ENCODE results near the gene TMEM62. TPM values are rescaled to one million over a fixed set of nuclear protein-coding genes. Genes with fewer than 3 reads are reported as not detected.

TMEM62 gene
- total RNA-seq, 1 donor from 2014 or later = 23.6 TPM

- TF ChIP-seq, protein P1, sequence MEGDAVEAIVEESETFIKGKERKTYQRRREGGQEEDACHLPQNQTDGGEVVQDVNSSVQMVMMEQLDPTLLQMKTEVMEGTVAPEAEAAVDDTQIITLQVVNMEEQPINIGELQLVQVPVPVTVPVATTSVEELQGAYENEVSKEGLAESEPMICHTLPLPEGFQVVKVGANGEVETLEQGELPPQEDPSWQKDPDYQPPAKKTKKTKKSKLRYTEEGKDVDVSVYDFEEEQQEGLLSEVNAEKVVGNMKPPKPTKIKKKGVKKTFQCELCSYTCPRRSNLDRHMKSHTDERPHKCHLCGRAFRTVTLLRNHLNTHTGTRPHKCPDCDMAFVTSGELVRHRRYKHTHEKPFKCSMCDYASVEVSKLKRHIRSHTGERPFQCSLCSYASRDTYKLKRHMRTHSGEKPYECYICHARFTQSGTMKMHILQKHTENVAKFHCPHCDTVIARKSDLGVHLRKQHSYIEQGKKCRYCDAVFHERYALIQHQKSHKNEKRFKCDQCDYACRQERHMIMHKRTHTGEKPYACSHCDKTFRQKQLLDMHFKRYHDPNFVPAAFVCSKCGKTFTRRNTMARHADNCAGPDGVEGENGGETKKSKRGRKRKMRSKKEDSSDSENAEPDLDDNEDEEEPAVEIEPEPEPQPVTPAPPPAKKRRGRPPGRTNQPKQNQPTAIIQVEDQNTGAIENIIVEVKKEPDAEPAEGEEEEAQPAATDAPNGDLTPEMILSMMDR (IDR thresholded peaks at IDR 0.05; ENCODE audit: insufficient read depth, low read length, poor library complexity, severe bottlenecking) = no peak
- peak; percentile 69 for DNase-seq (ENCODE audit: low read depth)
- no peaks in the 10 kb centered on the region for H3K27me3 ChIP-seq (ENCODE audit: control insufficient read depth, insufficient read depth, low read length)
Observed at GRCh38 chr15:43105778-43106485, 27.5 kb upstream of the TMEM62 start, which contains the start of gene UBR1. Gene UBR1 (minus strand): TSS chr15:43106038. CDS start chr15:43106022, 16 bp downstream.

GRCh38 chr15:43106486-43106829, 26.9 kb upstream of the TMEM62 start:
- TF ChIP-seq, protein P1 (IDR thresholded peaks at IDR 0.05; ENCODE audit: insufficient read depth, low read length, poor library complexity, severe bottlenecking) = no peak
- Histone ChIP-seq H3K27me3 (ENCODE audit: control insufficient read depth, insufficient read depth, low read length) (no peaks in the 10 kb centered on the region), H3K4me3 (ENCODE audit: low read depth, low read length) (peak overlapping the region; percentile 84), H3K36me3 (ENCODE audit: control insufficient read depth, insufficient read depth, low read length) (no peaks in the 10 kb centered on the region)
- DNase-seq (ENCODE audit: low read depth) = no peak

More at GRCh38 chr15:43105778-43106485, 27.5 kb upstream of the TMEM62 start, which contains the start of gene UBR1:
- Histone ChIP-seq H3K36me3 (ENCODE audit: control insufficient read depth, insufficient read depth, low read length) (peaks cover 2% of the 10 kb centered on the region), H3K4me3 (ENCODE audit: low read depth, low read length) (peak within 1 kb of the TSS; percentile 84)

- DNase-seq (ENCODE audit: low read depth) = no peak
- Histone ChIP-seq H3K4me3 (ENCODE audit: low read depth, low read length) (no peak overlapping the region), H3K36me3 (ENCODE audit: control insufficient read depth, insufficient read depth, low read length) (no peaks in the 10 kb centered on the region), H3K27me3 (ENCODE audit: control insufficient read depth, insufficient read depth, low read length) (no peaks in the 10 kb centered on the region)
- TF ChIP-seq, protein P1 (IDR thresholded peaks at IDR 0.05; ENCODE audit: insufficient read depth, low read length, poor library complexity, severe bottlenecking) = no peak
Observed at GRCh38 chr15:43107751-43108150, 25.6 kb upstream of the TMEM62 start.

GRCh38 chr15:43111354-43111753, 22.0 kb upstream of the TMEM62 start:
- TF ChIP-seq, protein P1 (IDR thresholded peaks at IDR 0.05; ENCODE audit: insufficient read depth, low read length, poor library complexity, severe bottlenecking) = no peak
- Histone ChIP-seq H3K36me3 (ENCODE audit: control insufficient read depth, insufficient read depth, low read length) (no peaks in the 10 kb centered on the region), H3K4me3 (ENCODE audit: low read depth, low read length) (no peak overlapping the region), H3K27me3 (ENCODE audit: control insufficient read depth, insufficient read depth, low read length) (no peaks in the 10 kb centered on the region)
- DNase-seq (ENCODE audit: low read depth) = no peak

DNA sequence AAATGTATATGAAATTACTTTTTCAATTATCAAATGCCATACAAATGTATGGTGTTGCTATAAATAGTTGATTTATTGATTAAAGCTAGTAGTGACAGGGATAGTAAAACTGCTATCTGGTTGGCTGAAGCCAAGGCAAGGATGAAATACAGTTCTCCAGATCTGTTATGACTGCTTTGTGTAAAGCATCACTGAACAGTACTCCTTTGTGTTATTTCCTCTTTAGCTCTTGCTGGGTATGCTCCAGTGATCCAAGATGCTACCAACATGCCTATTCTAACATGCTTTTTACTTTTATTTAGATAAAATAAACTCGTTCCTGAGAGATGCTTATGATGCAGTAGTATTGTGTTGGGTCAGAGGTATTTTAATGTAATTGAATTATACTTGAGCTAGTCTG, 15.1 kb upstream of the TMEM62 start:
- no peak for DNase-seq (ENCODE audit: low read depth)
- Histone ChIP-seq H3K36me3 (ENCODE audit: control insufficient read depth, insufficient read depth, low read length) (no peaks in the 10 kb centered on the region), H3K27me3 (ENCODE audit: control insufficient read depth, insufficient read depth, low read length) (no peaks in the 10 kb centered on the region), H3K4me3 (ENCODE audit: low read depth, low read length) (no peak overlapping the region)
- TF ChIP-seq, protein P1 (IDR thresholded peaks at IDR 0.05; ENCODE audit: insufficient read depth, low read length, poor library complexity, severe bottlenecking) = no peak

GRCh38 chr15:43118829-43119228, 14.6 kb upstream of the TMEM62 start:
- no peak for DNase-seq (ENCODE audit: low read depth)
- Histone ChIP-seq H3K4me3 (ENCODE audit: low read depth, low read length) (no peak overlapping the region), H3K36me3 (ENCODE audit: control insufficient read depth, insufficient read depth, low read length) (no peaks in the 10 kb centered on the region), H3K27me3 (ENCODE audit: control insufficient read depth, insufficient read depth, low read length) (no peaks in the 10 kb centered on the region)
- TF ChIP-seq, protein P1 (IDR thresholded peaks at IDR 0.05; ENCODE audit: insufficient read depth, low read length, poor library complexity, severe bottlenecking) = no peak

All from kidney epithelial cell (primary cell).